Measurements from ENCODE around the gene ATP2B2.

ATP2B2 gene

GRCh38 chr3:10389995-10390394 lies 115.4 kb downstream of the ATP2B2 start:
- TF ChIP-seq CTCF (IDR thresholded peaks at IDR 0.05; ENCODE audit: insufficient read depth, low read depth, low read length, missing control alignments) = no peak
- DNase-seq (ENCODE audit: low read depth) = no peak
- no peak overlapping the region for H3K4me3 ChIP-seq (ENCODE audit: low read length)

DNA sequence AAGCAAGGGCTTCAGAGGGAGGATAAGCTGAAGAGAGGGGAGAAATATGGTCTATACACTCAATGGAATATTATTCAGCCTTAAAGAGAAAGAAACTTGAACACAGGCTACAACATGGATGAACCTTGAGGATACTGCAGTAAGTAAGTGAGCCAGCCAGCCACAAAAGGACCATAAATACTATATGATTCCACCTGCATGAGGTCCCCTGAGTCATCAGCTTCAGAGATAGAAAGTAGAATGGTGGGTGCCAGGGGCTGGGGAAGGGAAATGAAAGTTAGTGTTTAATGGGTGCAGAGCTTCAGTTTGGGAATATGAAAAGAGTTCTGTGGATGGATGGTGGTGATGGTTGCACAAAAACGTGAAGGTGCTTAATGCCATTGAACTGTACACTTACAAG lies 116.0 kb downstream of the ATP2B2 start:
- DNase-seq (ENCODE audit: low read depth) = no peak
- TF ChIP-seq CTCF (IDR thresholded peaks at IDR 0.05; ENCODE audit: insufficient read depth, low read depth, low read length, missing control alignments) = no peak
- H3K4me3 ChIP-seq (ENCODE audit: low read length) = no peak overlapping the region

DNA sequence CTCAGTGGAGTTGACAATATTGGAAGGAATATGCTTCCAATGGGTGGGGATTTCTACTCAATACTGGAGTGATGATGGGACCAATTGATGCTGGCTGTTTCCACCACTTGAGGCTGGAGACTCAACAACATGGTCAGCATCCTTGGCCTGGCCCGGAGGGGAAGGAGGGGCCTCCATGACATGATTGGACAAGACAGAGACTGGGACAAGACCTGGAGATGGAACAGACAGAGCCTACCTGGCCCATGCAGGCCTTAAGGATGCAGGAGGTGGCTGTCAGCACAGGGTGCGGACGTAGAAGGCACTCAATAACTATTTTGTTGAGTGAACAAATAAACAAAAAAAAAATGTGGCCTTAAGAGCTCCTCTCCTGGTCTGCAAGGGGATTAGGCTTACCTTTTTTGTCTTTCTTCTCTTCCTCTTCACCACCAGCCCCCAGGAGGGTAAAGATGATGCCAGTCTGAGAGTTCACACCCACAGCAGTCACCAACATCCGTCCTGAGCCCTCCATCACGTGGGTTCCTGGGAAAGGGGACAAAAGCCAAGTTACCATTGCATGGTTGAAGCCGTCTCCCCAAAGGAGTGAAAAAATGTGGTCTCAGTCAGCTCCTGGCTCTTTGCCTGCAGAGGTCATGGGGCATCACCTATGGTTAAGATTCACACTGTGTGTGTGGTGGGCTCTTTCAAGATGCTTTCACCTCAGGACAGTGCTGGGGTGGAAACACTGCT lies 117.3 kb downstream of the ATP2B2 start:
- TF ChIP-seq CTCF (IDR thresholded peaks at IDR 0.05; ENCODE audit: insufficient read depth, low read depth, low read length, missing control alignments) = no peak
- DNase-seq (ENCODE audit: low read depth) = peak; percentile 2
- H3K4me3 ChIP-seq (ENCODE audit: low read length) = no peak overlapping the region

DNA sequence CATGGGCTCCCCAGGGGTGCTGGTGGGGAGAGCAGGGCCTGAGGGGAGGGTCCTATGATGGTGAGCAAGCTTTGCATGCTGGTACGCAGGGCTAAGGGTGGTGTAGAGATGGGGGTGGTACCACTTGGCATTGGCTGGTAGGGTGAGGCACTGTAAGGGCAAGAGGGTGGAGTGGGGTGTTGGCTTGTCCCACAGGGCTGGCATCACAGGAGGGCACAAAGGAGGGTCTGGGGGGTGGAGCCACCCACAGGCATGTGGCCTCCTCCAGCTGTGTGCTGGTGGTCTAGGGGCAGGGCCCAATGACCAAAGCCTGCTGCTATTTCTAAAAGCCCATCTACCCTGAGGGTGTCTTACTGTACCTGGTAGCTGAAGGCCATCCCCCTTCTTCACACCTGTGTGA lies 119.3 kb downstream of the ATP2B2 start:
- no peak overlapping the region for H3K4me3 ChIP-seq (ENCODE audit: low read length)
- no peak for DNase-seq (ENCODE audit: low read depth)
- no peak for TF ChIP-seq CTCF (IDR thresholded peaks at IDR 0.05; ENCODE audit: insufficient read depth, low read depth, low read length, missing control alignments)

DNA sequence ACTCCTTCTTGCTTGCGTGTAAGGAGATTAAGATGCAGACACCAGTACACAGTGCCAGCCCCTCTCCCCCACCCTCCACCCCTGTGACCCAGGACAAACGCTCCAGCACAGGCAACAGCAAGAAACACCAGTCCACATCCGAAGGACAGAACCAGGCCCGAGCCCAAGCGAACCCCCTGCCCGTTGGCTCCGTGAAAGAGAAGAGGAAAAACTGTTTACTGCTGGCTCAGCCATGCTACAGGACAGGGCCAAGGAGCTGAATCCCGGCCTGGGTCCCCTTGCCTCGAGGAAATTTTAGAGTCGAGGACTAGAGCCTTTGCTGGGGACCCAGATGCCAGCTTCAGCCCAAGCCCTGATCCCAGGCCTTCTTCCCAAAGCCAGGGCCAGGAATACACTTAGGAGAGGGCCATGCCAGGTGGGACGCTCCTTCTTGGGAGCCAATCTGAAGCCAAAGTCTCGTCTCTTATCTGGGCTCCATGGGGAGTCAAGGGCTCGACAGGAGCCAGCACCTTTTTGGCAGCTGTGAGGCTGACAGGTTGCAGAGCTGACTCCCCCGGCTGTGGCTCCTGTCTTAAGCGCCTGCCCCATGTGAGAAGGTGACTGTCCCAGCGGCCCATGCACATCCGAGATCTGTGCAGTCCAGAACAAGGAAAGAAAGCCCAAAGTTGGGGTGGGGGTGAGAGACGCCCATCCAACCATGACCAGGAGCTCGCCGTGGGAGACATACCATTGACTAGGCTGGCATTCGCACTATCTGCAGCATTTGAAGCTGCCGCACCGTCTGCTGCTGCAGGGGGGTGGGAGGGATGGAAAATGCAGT lies 120.6 kb downstream of the ATP2B2 start:
- no peak for DNase-seq (ENCODE audit: low read depth)
- H3K4me3 ChIP-seq (ENCODE audit: low read length) = no peak overlapping the region
- no peak for TF ChIP-seq CTCF (IDR thresholded peaks at IDR 0.05; ENCODE audit: insufficient read depth, low read depth, low read length, missing control alignments)

DNA sequence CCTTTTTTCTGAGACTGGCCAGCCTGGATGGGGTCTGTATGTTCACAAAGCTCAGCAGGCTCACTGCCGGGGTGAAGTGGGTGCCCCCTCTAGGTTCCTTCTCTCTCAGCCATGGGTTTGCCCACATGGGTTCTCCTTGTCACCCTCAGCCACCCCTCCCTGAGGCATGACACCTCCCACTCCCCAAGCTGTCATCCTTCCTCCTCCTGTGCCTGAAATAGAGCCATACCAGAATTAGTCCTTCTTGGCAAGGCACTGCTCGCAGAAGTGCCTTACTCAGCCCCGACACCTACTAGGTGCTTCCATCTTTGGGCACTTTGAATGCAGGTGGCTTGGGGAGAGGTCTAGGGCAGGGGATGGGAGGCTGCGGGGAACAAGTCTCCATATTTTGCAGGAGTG lies 121.5 kb downstream of the ATP2B2 start:
- no peak for DNase-seq (ENCODE audit: low read depth)
- TF ChIP-seq CTCF (IDR thresholded peaks at IDR 0.05; ENCODE audit: insufficient read depth, low read depth, low read length, missing control alignments) = no peak
- H3K4me3 ChIP-seq (ENCODE audit: low read length) = no peak overlapping the region

Measured in epithelial cell of esophagus (primary cell).